Osteoblast (primary cell): ENCODE results near the gene TET2. TPM values are rescaled to one million over a fixed set of nuclear protein-coding genes. Genes with fewer than 3 reads are reported as not detected.

Experiments used
- DNase-seq: peaks from one replicate; pipeline ENCODE4 v3.0.0; 2011; ENCODE audit warnings: low spot score, mixed read lengths; ENCODE audit not compliant: insufficient read length; ENCODE audit errors: missing footprints
- H2AFZ ChIP-seq: 2 replicates; pipeline ENCODE4 v1.6.0; 2011; ENCODE audit warnings: mild to moderate bottlenecking, low read length
- H3K27ac ChIP-seq: 2 replicates; pipeline ENCODE4 v1.5.1; 2011; ENCODE audit warnings: mild to moderate bottlenecking, low read depth, low read length, moderate library complexity
- H3K27me3 ChIP-seq: 2 replicates; pipeline ENCODE4 v1.6.0; 2012; ENCODE audit warnings: mild to moderate bottlenecking, control low read depth, inconsistent platforms, low read length, moderate library complexity; ENCODE audit not compliant: insufficient read depth
- H3K36me3 ChIP-seq: 2 replicates; pipeline ENCODE4 v1.5.1; 2011; ENCODE audit warnings: mild to moderate bottlenecking, low read length, control low read depth, moderate library complexity; ENCODE audit not compliant: insufficient read depth
- H3K4me1 ChIP-seq: 2 replicates; pipeline ENCODE4 v1.5.1; 2011; ENCODE audit warnings: mild to moderate bottlenecking, low read length, control low read depth, moderate library complexity; ENCODE audit not compliant: insufficient read depth
- H3K4me2 ChIP-seq: 2 replicates; pipeline ENCODE4 v1.6.0; 2011; ENCODE audit warnings: mild to moderate bottlenecking, low read length; ENCODE audit not compliant: insufficient read depth
- H3K4me3 ChIP-seq: fragments of 200-600 bp; sonication (generic); 3 replicates; pipeline ENCODE4 v1.5.1; 2012; ENCODE audit warnings: mild to moderate bottlenecking, low read length, inconsistent platforms; ENCODE audit not compliant: insufficient read depth
- H3K79me2 ChIP-seq: 2 replicates; pipeline ENCODE4 v1.6.0; 2012; ENCODE audit warnings: mild to moderate bottlenecking, low read length, control low read depth, inconsistent platforms; ENCODE audit not compliant: insufficient read depth
- H3K9me3 ChIP-seq: 2 replicates; pipeline ENCODE4 v1.5.1; 2011; ENCODE audit warnings: low read depth, low read length, control low read depth
- H4K20me1 ChIP-seq: 2 replicates; pipeline ENCODE4 v1.6.0; 2012; ENCODE audit warnings: mild to moderate bottlenecking, low read length, control low read depth; ENCODE audit not compliant: insufficient read depth
- total RNA-seq: library from RNA; depleted of rRNA; stranded (reverse); fragments of >200 nt; gene quantifications from 2 replicates; pipeline ENCODE4 v1.2.3, GENCODE V29; 2012
- TF ChIP-seq, protein P1 (sequence below): IDR thresholded peaks from 2 replicates; pipeline ENCODE4 v1.5.1; 2011; ENCODE audit warnings: mild to moderate bottlenecking, low read depth, low read length, moderate library complexity; ENCODE audit errors: extremely low read depth

Gene TET2
- 15.0 and 15.9 TPM in 2 replicates for total RNA-seq

- H3K27ac ChIP-seq = peak within 1 kb of the TSS; percentile 75
- H3K79me2 ChIP-seq = peaks cover 36% of the 10 kb centered on the region
- peaks cover 11% of the 10 kb centered on the region for H4K20me1 ChIP-seq
- no peaks in the 10 kb centered on the region for H3K36me3 ChIP-seq
- peak within 1 kb of the TSS; percentile 85 for H3K4me3 ChIP-seq
- no peaks in the 10 kb centered on the region for H3K9me3 ChIP-seq
- H2AFZ ChIP-seq = peak within 1 kb of the TSS; percentile 91
- H3K4me2 ChIP-seq = peak within 1 kb of the TSS; percentile 87
- no peaks in the 10 kb centered on the region for H3K27me3 ChIP-seq
- TF ChIP-seq, protein P1, sequence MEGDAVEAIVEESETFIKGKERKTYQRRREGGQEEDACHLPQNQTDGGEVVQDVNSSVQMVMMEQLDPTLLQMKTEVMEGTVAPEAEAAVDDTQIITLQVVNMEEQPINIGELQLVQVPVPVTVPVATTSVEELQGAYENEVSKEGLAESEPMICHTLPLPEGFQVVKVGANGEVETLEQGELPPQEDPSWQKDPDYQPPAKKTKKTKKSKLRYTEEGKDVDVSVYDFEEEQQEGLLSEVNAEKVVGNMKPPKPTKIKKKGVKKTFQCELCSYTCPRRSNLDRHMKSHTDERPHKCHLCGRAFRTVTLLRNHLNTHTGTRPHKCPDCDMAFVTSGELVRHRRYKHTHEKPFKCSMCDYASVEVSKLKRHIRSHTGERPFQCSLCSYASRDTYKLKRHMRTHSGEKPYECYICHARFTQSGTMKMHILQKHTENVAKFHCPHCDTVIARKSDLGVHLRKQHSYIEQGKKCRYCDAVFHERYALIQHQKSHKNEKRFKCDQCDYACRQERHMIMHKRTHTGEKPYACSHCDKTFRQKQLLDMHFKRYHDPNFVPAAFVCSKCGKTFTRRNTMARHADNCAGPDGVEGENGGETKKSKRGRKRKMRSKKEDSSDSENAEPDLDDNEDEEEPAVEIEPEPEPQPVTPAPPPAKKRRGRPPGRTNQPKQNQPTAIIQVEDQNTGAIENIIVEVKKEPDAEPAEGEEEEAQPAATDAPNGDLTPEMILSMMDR = no peak
- H3K4me1 ChIP-seq = peaks cover 15% of the 10 kb centered on the region
- DNase-seq = peak; percentile 94
Observed at GRCh38 chr4:105146276-105147015, at the start of gene TET2. Gene TET2, plus strand, starts transcription at chr4:105146876. Its CDS starts 87,067 bp downstream, at chr4:105233943.

- no peaks in the 10 kb centered on the region for H4K20me1 ChIP-seq
- H3K4me3 ChIP-seq = no peak overlapping the region
- no peaks in the 10 kb centered on the region for H3K9me3 ChIP-seq
- no peak overlapping the region for H2AFZ ChIP-seq
- TF ChIP-seq, protein P1 = no peak
- H3K27ac ChIP-seq = no peak overlapping the region
- no peaks in the 10 kb centered on the region for H3K36me3 ChIP-seq
- DNase-seq = no peak
- no peaks in the 10 kb centered on the region for H3K4me1 ChIP-seq
- H3K4me2 ChIP-seq = no peak overlapping the region
- no peaks in the 10 kb centered on the region for H3K79me2 ChIP-seq
- H3K27me3 ChIP-seq = no peaks in the 10 kb centered on the region
Observed at GRCh38 chr4:105102016-105102415, 44.7 kb upstream of the TET2 start.

DNA sequence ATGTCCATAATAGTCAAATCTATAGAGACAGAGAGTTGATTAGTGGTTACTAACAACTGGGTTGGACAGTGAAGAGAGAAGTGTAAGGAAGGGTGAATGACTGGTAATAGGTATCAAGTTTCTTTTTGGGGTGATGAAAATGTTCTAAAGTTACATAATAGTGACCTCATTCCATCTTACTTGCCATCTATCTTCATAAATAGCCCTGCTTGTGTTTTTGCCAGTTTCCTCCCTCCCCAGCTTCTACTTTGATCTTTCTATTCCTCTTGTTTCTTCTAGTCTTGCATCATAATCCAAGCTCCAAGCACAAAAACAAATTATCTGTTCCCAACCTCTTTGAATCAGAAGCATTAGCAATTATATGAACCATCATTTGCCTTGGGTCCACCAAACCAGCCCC lies 40.2 kb upstream of the TET2 start:
- H4K20me1 ChIP-seq = no peaks in the 10 kb centered on the region
- no peak overlapping the region for H2AFZ ChIP-seq
- no peak overlapping the region for H3K27ac ChIP-seq
- H3K4me2 ChIP-seq = no peak overlapping the region
- H3K4me1 ChIP-seq = no peaks in the 10 kb centered on the region
- TF ChIP-seq, protein P1 = no peak
- no peaks in the 10 kb centered on the region for H3K9me3 ChIP-seq
- H3K79me2 ChIP-seq = no peaks in the 10 kb centered on the region
- H3K36me3 ChIP-seq = no peaks in the 10 kb centered on the region
- H3K27me3 ChIP-seq = no peaks in the 10 kb centered on the region
- no peak for DNase-seq
- H3K4me3 ChIP-seq = no peak overlapping the region

DNA sequence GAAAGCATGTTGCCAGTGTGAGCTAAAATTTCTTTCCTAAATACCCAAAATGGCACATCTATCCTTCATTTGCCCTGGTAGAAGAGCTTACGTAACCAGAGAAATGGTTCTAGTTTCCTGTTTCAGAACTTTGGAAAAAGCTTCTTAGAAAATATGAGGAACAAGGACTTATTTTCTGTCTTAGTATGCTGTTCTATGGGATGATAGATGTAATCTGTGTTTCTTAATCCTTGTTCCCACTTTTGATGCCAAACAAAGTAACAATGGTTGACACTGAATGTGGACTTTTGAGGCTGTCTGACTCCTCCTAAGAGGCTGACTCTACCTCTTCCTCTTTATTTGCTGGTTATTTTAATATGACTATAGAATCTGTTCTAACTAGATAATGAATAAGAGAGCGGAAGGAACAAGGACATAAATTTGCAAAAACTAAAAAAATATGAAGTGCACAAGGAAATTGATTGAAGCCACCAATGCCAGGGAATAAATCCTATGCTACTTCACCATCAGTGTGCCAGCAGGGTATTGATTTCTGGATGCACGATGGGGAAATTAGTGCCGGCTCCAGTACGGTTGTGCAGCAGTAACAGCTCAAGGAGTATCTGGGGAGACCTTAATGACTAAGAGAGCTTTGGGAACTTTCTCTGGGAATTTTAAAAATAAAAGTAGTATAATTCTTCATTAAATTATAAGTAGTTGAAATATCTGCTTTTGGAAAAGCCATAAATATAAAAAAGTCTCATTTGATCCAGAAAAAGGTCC lies 39.4 kb upstream of the TET2 start:
- Histone ChIP-seq H3K4me1 (no peaks in the 10 kb centered on the region), H3K9me3 (no peaks in the 10 kb centered on the region), H2AFZ (no peak overlapping the region), H3K4me2 (no peak overlapping the region), H3K27ac (no peak overlapping the region), H3K27me3 (no peaks in the 10 kb centered on the region), H3K36me3 (no peaks in the 10 kb centered on the region), H3K79me2 (no peaks in the 10 kb centered on the region), H4K20me1 (no peaks in the 10 kb centered on the region), H3K4me3 (no peak overlapping the region)
- TF ChIP-seq, protein P1 = no peak
- DNase-seq = no peak
